IPS-20b (cell line): Measurements from ENCODE around the gene GIMAP1.

ENCODE experiments used
- H3K27ac ChIP-seq: one replicate; pipeline ENCODE4 v1.5.1; 2013; ENCODE audit warnings: low read length
- H3K27me3 ChIP-seq: 2 replicates; pipeline ENCODE4 v1.6.1; 2013; ENCODE audit warnings: mild to moderate bottlenecking, low read length, inconsistent platforms; ENCODE audit not compliant: insufficient read depth
- H3K36me3 ChIP-seq: 2 replicates; pipeline ENCODE4 v1.6.1; 2013; ENCODE audit warnings: low read depth, mild to moderate bottlenecking, inconsistent platforms, low read length, moderate library complexity; ENCODE audit not compliant: insufficient read depth
- H3K4me1 ChIP-seq: 2 replicates; pipeline ENCODE4 v1.6.1; 2013; ENCODE audit warnings: mild to moderate bottlenecking, control low read depth, inconsistent platforms, low read length, moderate library complexity; ENCODE audit not compliant: insufficient read depth
- H3K4me3 ChIP-seq: 2 replicates; pipeline ENCODE4 v1.5.1; 2013; ENCODE audit warnings: mild to moderate bottlenecking, low read length, inconsistent platforms
- H3K9ac ChIP-seq: 2 replicates; pipeline ENCODE4 v1.6.1; 2013; ENCODE audit warnings: low read depth, mild to moderate bottlenecking, inconsistent platforms, low read length, moderate library complexity
- H3K9me3 ChIP-seq: 2 replicates; pipeline ENCODE4 v1.6.1; 2013; ENCODE audit warnings: mild to moderate bottlenecking, low read depth, low read length, inconsistent platforms; ENCODE audit not compliant: insufficient read depth

The GIMAP1 gene

GRCh38 chr7:150754951-150755350, 38.5 kb downstream of the GIMAP1 start:
- no peak overlapping the region for H3K27ac ChIP-seq
- H3K4me3 ChIP-seq: no peak overlapping the region
- H3K9ac ChIP-seq: no peak overlapping the region
- no peaks in the 10 kb centered on the region for H3K36me3 ChIP-seq
- H3K4me1 ChIP-seq: no peaks in the 10 kb centered on the region
- no peaks in the 10 kb centered on the region for H3K9me3 ChIP-seq
- H3K27me3 ChIP-seq: peaks cover 39% of the 10 kb centered on the region

- Histone ChIP-seq H3K36me3 (no peaks in the 10 kb centered on the region), H3K4me3 (no peak overlapping the region), H3K9ac (no peak overlapping the region), H3K27ac (no peak overlapping the region), H3K9me3 (no peaks in the 10 kb centered on the region), H3K4me1 (no peaks in the 10 kb centered on the region), H3K27me3 (peaks cover 33% of the 10 kb centered on the region)
These were observed 39.2 kb downstream of the GIMAP1 start for GRCh38 chr7:150755473-150756099.

DNA sequence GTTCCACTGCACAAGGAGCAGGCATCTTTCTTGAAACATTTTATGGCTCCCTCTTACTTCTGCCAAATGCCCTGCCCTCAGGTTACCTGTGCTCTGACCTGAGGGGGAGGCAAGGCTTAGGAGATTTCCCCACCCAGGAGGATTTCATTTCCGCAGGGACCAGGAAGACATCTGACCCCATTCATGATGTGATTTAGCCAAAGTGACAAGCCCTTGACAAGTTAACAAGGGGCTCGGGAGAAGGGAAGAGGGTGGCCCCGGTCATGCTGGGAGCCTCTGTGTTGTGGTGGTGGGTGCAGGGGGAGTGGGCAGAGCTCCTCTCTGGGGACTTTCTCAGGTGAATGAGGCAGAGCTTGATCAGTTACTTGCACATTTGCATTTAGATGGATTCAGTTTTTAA, 39.8 kb downstream of the GIMAP1 start:
- Histone ChIP-seq H3K4me3 (no peak overlapping the region), H3K36me3 (no peaks in the 10 kb centered on the region), H3K9me3 (no peaks in the 10 kb centered on the region), H3K4me1 (no peaks in the 10 kb centered on the region), H3K27ac (no peak overlapping the region), H3K9ac (no peak overlapping the region), H3K27me3 (peaks cover 32% of the 10 kb centered on the region)

GRCh38 chr7:150756858-150757257, 40.4 kb downstream of the GIMAP1 start:
- peaks cover 28% of the 10 kb centered on the region for H3K27me3 ChIP-seq
- no peaks in the 10 kb centered on the region for H3K36me3 ChIP-seq
- H3K9me3 ChIP-seq: no peaks in the 10 kb centered on the region
- no peak overlapping the region for H3K9ac ChIP-seq
- no peaks in the 10 kb centered on the region for H3K4me1 ChIP-seq
- no peak overlapping the region for H3K27ac ChIP-seq
- H3K4me3 ChIP-seq: no peak overlapping the region

GRCh38 chr7:150759479-150759878, 43.1 kb downstream of the GIMAP1 start:
- Histone ChIP-seq H3K27me3 (peaks cover 14% of the 10 kb centered on the region; the same call in 1 of the 2 replicates), H3K9me3 (no peaks in the 10 kb centered on the region), H3K27ac (no peak overlapping the region), H3K9ac (no peak overlapping the region), H3K4me3 (no peak overlapping the region), H3K4me1 (no peaks in the 10 kb centered on the region; the same call in 1 of the 2 replicates), H3K36me3 (no peaks in the 10 kb centered on the region)

- Histone ChIP-seq H3K9me3 (no peaks in the 10 kb centered on the region), H3K4me3 (no peak overlapping the region), H3K36me3 (no peaks in the 10 kb centered on the region), H3K27me3 (no peaks in the 10 kb centered on the region), H3K4me1 (peaks cover 11% of the 10 kb centered on the region; the same call in 1 of the 2 replicates), H3K27ac (no peak overlapping the region), H3K9ac (no peak overlapping the region)
These were observed 49.9 kb downstream of the GIMAP1 start for GRCh38 chr7:150766334-150766709.

- no peaks in the 10 kb centered on the region; the same call in 1 of the 2 replicates for H3K9me3 ChIP-seq
- no peak overlapping the region for H3K27ac ChIP-seq
- H3K4me3 ChIP-seq: no peak overlapping the region
- no peaks in the 10 kb centered on the region for H3K27me3 ChIP-seq
- no peaks in the 10 kb centered on the region for H3K36me3 ChIP-seq
- H3K4me1 ChIP-seq: peaks cover 9% of the 10 kb centered on the region; the same call in 1 of the 2 replicates
- no peak overlapping the region for H3K9ac ChIP-seq
These were observed 53.4 kb downstream of the GIMAP1 start for GRCh38 chr7:150769768-150770167.
